ENCODE measurements around the gene TMEM245.

TMEM245 gene

GRCh38 chr9:109119439-109120203 is at the start of gene TMEM245:
Gene TMEM245 (minus strand): TSS chr9:109119947. CDS start chr9:109119913, 34 bp downstream.
- DNase-seq (ENCODE audit: low read depth): peak; percentile 90

GRCh38 chr9:109168170-109168569 is 48.4 kb upstream of the TMEM245 start:
- no peak for DNase-seq (ENCODE audit: low read depth)

DNA sequence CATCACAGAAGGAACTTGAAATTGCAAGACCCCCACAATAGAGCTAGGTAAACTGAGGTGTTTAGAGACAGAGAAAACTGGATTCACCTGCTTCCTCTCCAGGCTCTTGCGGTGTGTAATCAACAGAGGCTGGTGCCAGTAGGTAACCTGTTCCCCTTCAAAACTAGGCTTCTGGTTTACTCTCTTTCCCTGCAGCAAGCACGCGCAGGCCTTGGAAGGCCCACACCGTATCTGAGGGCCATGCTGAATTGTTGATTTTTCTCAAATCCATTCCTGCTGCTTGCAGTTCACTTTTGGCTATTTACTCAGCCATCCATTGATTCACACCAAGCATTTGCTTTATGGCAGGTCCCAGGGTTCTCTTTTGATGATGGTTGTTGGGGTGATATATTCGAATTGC is 48.0 kb upstream of the TMEM245 start:
- no peak for DNase-seq (ENCODE audit: low read depth)

- no peak for DNase-seq (ENCODE audit: low read depth)
Observed at GRCh38 chr9:109166771-109167601, 47.2 kb upstream of the TMEM245 start, which contains the start of gene FRRS1L. Gene FRRS1L (minus strand): TSS chr9:109167249. CDS start chr9:109167138, 111 bp downstream.

GRCh38 chr9:109166171-109166770 is 46.5 kb upstream of the TMEM245 start:
- DNase-seq (ENCODE audit: low read depth): no peak

- no peak for DNase-seq (ENCODE audit: low read depth)
Observed at GRCh38 chr9:109164042-109164441, 44.3 kb upstream of the TMEM245 start.

GRCh38 chr9:109163194-109163593 is 43.4 kb upstream of the TMEM245 start:
- DNase-seq (ENCODE audit: low read depth): no peak

DNA sequence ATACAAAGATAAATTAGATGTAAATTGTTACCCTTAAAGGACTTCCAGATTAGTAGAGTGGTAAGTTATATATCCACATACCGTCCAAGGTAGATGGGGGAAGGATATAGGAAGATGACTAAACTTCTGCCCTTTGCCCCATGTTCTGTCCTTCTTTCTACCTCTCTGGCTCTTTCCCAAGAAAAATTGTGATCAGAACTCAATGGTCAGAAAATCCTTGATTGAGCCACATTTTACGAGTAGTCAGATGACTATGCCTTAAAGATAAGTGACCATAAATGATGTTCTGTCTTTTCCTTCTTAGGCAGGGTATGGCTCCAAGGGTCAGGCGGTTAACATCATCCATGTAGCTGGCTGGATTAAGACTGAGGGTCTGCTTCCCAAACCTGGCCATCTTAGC is 42.9 kb upstream of the TMEM245 start:
- no peak for DNase-seq (ENCODE audit: low read depth)

DNA sequence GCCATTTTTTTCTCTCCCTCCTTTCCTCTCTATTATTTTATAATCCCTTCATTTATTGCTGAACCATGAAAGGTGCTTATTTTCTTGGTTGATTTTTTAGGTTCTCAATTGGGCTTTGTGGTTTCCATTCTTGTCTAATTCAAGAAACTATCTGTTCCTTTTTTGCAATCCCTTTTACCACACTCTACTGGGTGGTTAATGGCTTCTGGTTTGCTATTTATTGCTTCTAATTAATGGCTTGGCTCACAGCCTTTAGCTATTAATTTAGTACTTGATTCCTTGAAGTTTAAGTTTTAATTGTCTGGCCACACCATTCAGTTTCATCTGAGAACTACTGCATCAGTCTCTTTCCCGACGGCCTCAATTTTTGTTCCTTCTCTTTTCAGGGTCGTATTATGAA is 41.7 kb upstream of the TMEM245 start:
- no peak for DNase-seq (ENCODE audit: low read depth)

DNA sequence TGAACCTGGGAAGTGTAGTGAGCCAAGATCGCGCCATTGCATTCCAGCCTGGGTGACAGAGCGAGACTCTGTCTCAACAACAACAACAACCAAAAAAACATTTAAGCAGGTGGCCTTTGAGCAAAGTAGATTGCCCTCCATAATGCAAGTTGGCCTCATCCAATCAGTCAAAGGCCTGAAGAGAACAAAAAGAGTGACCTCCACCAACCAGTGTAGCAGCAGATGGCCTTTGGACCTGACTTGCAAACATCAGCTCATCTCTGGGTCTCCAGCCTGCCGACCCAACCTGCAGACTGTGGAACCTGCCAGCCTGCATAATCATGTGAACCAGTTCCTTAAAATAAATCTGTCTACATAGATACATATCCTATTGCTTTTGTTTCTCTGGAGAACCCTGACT is 39.8 kb upstream of the TMEM245 start:
- no peak for DNase-seq (ENCODE audit: low read depth)

GRCh38 chr9:109158651-109159050 is 38.9 kb upstream of the TMEM245 start:
- no peak for DNase-seq (ENCODE audit: low read depth)

DNA sequence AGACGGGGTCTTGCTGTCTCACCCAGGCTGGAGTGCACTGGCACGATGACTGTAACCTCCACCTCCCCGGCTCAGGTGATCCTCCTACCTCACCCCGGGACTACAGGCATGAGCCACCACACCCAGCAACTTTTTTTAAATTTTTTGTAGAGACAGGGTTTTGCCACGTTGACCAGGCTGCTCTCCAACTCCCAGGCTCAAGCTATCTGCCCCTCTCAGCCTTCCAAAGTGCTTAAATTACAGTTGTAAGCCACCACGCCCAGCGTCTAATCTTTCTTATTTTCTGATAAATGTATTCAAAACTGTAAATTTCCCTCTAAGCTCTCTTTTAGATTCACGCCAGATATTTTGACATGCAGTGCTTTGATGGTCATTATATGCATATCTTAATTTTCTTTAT is 37.0 kb upstream of the TMEM245 start:
- DNase-seq (ENCODE audit: low read depth): no peak

DNA sequence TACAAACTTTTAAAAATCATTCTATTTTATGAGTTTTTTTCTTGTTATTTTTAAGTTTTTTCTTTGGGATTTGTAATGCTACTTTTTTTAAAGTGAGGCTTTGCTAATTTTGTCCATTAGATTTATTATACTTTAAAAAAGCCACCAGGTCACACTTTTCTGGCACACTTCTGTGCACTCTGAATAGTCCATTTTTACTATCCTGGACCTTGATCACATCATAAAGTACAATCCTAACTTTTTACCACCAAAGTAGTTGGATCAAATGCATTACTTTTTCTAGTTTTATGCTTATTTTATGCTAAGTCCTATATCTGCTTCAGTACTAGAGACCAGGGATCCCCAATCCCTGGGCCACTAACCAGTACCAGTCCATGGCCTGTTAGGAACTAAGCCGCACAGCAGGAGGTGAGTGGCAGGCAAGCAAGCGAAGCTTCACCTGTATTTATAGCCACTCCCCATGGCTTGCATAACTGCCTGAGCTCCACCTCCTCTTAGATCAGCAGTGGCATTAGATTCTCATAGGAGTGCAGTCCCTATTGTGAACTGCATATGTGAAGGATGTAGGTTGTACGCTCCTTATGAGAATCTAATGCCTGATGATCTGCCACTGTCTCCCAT is 31.3 kb upstream of the TMEM245 start:
- no peak for DNase-seq (ENCODE audit: low read depth)

DNA sequence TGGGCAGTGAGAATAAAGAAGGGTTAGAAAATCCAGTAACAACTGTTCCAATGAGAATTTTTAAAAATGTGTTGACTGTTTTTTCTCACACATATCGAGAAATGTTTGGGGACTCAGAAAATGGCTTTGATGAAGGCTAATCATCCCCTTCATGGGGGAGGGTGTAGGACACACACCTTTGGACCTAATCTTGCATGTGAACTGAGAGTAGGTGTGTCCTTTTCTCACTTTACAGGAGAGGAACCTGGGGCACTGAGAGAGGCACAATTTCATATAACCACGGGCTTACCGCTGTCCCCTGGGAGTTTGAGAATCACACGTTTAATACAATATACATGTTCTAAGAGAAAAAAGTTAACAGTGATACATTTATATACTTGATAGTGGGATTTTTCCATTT is 30.0 kb upstream of the TMEM245 start:
- DNase-seq (ENCODE audit: low read depth): no peak

DNA sequence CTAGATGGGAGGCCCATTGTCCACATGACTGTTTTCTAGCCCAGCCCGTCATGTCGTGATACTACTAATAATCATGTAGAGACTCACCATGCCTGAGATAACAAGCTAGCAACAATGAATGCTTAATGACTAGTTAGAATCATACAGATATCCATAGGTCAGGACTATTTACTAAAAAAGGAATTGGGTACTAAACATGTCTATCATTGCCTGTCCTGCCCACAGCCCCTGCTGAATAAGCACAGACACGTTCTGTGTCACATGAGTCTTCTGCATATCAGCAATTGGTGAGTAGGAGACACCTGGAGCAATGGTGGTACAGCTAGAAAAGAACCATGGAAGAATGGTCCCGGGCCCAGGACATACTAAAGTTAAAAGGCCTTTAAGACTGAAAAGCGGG is 29.3 kb upstream of the TMEM245 start:
- DNase-seq (ENCODE audit: low read depth): no peak

- no peak for DNase-seq (ENCODE audit: low read depth)
Observed at GRCh38 chr9:109145051-109145450, 25.3 kb upstream of the TMEM245 start.

GRCh38 chr9:109143881-109144562 is 24.3 kb upstream of the TMEM245 start:
- no peak for DNase-seq (ENCODE audit: low read depth)

GRCh38 chr9:109141375-109141774 is 21.6 kb upstream of the TMEM245 start:
- no peak for DNase-seq (ENCODE audit: low read depth)

DNA sequence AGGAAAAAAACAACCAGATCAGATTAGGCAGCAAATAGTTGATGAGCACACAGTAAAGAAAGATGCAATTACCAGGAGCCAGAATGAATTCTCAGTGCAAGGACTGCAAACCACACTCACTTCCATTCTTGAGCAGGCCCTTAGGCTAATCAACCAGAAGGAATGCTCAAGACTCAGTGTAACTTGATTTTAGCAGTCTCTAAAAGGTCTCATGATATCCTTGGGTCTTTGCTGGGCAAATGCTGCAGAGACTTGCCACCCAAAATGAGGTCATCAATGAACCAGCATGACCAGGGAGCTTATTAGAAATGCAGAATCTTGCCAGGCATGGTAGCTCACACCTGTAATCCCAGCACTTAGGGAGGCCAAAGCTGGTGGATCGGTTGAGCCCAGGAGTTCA is 20.1 kb upstream of the TMEM245 start:
- DNase-seq (ENCODE audit: low read depth): no peak

DNA sequence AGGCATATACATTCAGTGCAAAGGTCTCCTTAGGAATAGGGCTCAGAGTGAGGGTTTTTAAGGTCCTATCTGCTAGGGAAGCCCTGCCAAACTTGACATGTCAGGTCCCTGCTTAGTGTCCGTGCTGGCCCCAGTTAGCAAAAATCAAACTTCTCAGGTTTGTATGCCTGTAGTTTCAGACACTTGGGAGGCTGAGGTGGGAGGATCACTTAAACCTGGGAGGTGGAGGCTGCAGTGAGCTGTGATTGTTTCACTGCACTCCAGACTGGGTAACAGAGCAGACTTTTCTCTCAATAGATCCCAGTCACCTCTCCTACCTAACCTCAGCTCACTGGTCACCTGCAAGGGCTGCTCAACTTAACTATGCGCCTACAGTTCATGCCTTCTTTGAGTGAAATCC is 18.7 kb upstream of the TMEM245 start:
- no peak for DNase-seq (ENCODE audit: low read depth)

- DNase-seq (ENCODE audit: low read depth): no peak
Observed at GRCh38 chr9:109134167-109134578, 14.4 kb upstream of the TMEM245 start.

DNA sequence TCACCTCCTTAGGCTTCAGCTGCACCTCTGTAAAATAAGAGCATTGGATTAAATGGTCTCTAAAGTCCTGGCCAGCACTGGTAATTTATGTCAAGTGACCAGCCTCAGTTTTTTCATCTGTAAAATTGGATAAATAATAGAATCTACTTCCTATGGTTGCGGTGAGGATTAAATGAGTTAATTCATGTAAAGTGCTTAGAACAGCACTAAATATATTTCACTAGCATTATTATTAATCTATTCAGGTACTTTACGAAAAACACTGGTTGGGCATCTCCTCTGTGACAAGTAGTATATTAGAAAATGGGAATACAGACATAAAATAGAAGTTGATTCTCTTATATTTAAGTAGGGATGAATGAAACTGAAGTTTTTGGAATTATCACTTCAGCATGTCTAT is 13.8 kb upstream of the TMEM245 start:
- DNase-seq (ENCODE audit: low read depth): no peak
